Measurements from ENCODE around the gene FAM81A.
"Not testable (repeated sequence)": the region's sequence is repeated elsewhere in the genome, so short reads cannot be mapped to it uniquely, and the experiment has no call there.

The FAM81A gene

GRCh38 chr15:59428898-59429297 is 9.1 kb upstream of the FAM81A start:
- DNase-seq (ENCODE audit: low read depth in 2 of 2): not testable (repeated sequence)

- DNase-seq (ENCODE audit: low read depth in 2 of 2): no peak
Observed at GRCh38 chr15:59432389-59432788, 5.6 kb upstream of the FAM81A start.

GRCh38 chr15:59434481-59434880 is 3.5 kb upstream of the FAM81A start:
- DNase-seq (ENCODE audit: low read depth in 2 of 2): no peak

- no peak for DNase-seq (ENCODE audit: low read depth in 2 of 2)
Observed at GRCh38 chr15:59436774-59437141, 1.2 kb upstream of the FAM81A start.

GRCh38 chr15:59437142-59437816 is 707 bp upstream of the FAM81A start:
- DNase-seq (ENCODE audit: low read depth in 2 of 2): no peak

DNA sequence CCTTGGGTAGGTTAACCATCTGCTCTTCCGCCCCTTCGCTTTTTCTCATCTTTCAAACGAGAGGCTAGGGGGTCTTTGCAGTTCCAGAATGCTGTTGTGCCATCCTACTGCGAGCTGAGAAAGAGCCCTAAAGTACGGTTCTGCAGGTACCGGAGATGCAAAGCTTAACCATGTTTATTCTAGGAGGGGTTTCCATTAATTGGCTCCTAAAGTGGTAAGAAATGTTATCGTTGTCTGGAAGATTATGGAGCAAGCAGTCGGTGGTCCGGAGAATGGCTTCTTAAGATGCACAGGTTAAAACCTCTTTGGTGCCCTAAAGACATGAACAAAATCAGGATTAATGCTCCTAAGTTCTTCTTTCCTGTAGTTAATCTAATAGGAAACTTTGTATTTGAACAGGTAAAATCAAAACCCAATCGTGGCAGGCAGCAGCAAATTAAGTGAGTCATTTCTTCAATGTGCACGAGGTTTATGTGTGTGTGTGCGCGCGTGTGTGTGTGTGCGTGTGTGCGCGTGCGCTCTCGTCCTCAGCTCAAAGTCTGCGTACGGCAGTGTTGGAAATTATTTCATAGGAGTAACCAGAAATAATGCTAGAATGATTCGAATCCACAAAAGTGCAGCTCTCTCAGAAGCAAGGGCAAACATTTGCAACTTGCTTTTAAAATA is 772 bp downstream of the FAM81A start:
- no peak for DNase-seq (ENCODE audit: low read depth in 2 of 2)

DNA sequence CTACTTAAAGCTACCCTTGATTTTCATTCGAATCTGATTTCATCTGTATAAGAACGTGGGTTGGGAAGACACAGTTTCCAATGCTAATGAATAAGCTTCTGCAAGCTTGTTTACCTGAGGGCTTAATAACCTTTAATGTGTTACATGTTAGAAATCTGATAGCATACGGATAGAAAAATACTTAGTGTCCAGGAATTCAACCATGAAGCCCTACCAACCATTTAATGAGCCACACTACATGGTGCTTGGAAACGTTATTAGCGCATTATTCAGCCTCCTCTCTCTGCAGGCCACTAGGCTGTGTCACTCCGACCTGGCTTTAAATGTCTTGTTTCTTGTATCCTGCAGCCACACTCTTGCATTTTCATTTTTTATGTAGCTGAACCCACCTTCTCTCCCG is 1.6 kb downstream of the FAM81A start:
- no peak for DNase-seq (ENCODE audit: low read depth in 2 of 2)

- DNase-seq (ENCODE audit: low read depth in 2 of 2): no peak
Observed at GRCh38 chr15:59443341-59444072, 5.5 kb downstream of the FAM81A start.

DNA sequence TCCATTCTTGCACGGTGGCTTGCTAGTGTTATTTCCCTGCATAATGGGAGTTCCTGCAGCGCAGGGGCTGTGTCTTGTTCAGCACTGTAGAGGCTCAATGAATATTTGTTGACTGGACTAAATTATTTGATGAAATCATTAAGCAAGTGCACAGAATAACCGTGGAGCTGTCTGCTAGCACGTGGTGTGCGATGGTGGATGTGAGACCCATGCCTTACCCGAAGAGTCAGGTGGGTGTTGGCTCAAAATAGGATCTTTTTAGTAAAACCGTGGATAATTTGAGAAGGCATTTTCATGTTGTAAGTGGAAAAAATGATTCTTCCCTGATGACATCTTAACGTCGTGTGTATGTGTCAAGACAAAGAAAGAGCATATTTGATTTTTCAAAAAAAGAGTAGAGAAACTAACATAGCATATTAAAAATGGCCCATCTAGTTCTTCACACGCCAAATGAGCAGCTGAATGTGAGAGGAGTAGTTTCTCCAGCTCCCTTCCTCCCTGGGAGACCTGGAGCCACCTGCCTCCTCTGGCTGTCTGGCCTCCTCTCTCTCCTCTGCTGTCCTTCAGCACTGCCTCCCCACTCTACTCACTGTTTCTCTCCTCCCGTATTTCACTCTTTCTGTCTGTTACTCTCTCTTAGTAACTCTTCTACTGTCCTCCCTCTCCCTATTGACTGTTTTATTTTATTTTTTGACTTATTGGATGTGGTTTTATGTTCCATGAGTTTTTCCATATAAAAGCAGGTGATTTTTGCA is 6.3 kb downstream of the FAM81A start:
- DNase-seq (ENCODE audit: low read depth in 2 of 2): no peak

DNA sequence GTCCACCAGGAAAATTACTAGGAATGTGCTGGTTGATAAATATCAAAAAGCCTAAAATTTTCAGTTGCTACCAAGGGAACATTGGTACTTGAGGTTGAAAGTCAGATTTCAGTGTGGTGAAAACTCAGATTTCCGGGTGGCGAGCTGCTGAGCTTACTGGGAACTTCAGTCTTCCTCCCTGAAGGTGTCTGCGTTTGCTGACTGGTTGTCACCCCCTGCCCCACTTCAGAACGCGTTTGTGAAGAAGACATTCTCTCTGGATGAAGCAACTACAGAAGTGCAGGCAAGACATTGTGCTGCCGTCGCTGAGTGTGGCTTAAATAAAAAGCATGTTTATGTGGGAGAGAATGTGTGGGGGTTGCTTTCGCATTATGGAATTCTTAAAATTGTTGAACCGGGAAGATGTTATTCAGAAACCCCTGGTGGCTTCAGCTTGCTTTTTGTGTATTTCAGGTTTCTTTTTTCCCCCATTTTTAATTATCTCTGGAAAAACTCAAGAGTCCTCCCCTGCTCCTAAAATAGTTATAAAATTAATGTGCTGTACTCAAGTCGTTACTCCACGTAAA is 7.1 kb downstream of the FAM81A start:
- DNase-seq (ENCODE audit: low read depth in 2 of 2): no peak

- no peak for DNase-seq (ENCODE audit: low read depth in 2 of 2)
Observed at GRCh38 chr15:59446232-59446957, 8.4 kb downstream of the FAM81A start.

DNA sequence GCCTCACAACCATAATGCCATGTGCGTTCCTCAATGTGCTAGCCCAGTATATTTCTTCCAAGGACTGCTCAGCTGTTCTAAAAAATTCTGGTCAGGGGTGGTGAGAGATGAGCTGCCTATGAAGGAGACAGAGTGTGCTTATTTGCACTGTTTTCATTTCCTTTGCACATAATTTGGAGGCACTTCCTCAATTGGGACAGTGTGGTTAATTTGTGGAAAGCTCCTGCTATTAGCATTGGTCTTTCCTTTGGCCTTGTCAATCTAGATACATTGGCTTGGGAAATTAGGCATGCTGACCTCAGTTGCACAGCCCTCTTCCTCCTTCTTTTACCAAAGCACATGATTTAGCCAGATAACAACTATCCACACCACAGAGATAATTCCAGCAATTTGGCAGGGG is 9.4 kb downstream of the FAM81A start:
- no peak for DNase-seq (ENCODE audit: low read depth in 2 of 2)

DNA sequence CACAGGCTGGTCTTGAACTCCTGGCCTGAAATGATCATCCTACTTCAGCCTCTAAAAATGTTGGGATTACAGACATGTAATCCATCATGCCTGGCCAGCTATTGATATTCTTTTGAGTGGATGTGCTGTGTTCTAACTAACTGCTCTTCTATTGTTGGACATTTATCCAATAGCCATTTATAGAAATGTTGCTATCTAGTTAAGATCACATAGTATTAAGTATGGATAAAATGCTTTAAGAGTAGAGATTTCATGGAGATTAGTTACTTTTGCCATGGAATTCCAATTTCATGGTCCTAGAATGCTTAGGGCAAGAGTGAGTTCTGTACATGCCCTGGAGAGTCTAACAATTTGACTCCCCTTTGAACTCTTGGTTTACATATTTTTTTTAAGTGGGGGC is 10.9 kb downstream of the FAM81A start:
- no peak for DNase-seq (ENCODE audit: low read depth in 2 of 2)

DNA sequence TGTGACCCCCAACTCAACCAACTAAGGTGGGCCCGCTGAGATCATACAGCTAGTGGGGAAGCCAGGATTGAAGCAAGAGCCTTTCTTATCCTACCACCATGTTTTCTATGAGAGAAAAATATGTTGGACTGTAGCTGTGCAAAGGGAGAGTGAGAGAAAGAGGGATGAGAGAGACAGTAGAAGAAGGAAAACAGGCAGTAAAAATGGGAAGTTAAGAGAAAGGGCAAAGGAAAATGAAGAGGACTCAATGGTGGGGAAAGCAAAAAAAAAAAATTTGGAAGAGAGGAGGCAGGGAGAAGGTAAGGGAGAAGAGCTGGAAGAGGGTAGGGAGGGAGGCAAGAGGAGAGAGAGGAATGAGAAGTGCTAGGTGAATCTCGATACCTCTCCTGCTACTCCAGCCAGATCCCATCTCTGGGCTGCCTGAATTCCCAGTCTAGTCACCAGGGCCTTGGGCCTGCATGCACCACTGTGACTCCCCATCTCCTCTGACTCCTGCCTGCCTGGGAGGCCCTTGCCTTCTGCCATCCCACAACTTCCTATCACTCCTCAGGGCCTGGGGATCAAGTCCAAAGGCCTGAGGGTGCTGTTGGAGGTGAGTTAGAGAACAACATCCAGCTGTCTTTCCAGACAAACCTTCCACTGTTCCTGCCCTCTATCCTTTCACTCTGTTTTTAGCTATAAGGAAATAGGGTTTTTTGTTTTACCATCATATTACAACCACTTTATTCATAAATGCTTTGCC is 15.7 kb downstream of the FAM81A start:
- no peak for DNase-seq (ENCODE audit: low read depth in 2 of 2)

DNA sequence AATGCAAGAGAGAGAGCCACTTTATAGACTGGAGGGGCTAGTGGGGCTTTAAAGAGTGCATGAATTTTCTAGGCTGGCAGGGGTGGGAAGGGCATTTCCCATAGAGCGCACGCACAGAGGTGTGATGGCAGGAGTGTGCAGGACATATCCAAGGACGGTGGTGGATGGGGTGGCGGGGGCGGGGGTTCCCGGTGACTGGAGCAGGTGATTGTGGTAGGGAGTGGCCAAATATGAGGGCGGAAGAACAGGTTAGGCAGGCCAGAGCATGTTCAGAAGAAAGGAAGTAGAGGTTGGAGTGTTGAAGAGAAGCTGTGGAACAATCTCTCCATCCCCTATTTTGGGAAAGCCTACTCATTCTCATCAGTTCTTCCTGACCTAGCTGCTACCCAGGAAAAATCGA is 18.1 kb downstream of the FAM81A start:
- DNase-seq (ENCODE audit: low read depth in 2 of 2): no peak

- DNase-seq (ENCODE audit: low read depth in 2 of 2): no peak
Observed at GRCh38 chr15:59457103-59457502, 19.1 kb downstream of the FAM81A start.

DNA sequence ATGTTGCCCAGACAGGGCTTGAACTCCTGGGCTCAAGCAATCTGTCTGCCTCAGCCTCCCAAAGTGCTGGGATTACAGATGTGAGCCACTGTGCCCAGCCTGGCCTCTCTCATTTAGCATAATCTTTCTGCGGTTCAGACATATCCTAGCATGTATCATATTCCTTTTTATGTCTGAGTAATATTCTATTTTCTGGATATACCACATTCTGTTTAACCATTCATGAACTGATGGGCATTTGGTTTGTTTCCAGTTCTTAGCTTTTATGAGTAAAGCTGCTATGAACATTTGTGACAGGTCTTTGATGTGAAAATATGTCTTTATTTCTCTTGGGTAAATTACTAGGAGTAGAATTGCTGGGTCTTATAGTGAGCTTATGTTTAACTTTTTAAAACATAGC is 23.5 kb downstream of the FAM81A start:
- DNase-seq (ENCODE audit: low read depth in 2 of 2): no peak

DNA sequence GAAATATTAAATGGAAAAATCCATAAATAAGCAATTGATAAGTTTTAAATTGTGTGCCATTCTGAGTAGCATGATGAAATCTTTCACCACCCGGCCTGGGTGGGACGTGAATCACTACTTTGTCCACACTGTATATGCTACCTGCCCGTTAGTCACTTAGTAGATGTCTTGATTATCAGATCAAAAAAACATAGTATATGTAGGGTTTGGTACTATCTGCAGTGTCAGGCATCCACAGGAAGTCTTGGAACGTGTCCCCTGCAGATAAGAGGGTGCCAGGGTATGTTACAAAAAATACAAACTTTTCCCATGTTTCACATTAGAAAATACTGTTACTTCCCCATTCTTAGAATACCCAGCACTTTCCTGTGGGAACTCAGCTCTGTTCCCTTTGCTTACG is 35.2 kb downstream of the FAM81A start:
- DNase-seq (ENCODE audit: low read depth in 2 of 2): no peak

DNA sequence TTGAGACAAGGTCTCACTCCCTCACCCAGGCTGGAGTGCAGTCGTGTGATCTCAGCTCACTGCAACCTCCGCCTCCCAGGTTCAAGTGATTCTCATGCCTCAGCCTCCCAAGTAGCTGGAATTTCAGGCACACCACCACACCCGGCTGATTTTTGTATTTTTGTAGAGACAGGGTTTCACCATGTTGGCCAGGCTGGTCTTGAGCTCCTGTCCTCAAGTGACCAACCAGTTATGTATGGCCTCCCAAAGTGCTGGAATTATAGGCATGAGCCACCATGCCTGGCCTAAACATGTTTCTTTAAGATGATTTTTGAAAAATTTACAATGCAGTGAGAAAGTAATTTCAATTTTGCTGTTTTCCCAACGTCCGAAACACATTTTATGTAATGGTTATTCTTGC is 37.2 kb downstream of the FAM81A start:
- DNase-seq (ENCODE audit: low read depth in 2 of 2): not testable (repeated sequence)

- DNase-seq (ENCODE audit: low read depth in 2 of 2): no peak
Observed at GRCh38 chr15:59484399-59484798, 46.4 kb downstream of the FAM81A start.

DNA sequence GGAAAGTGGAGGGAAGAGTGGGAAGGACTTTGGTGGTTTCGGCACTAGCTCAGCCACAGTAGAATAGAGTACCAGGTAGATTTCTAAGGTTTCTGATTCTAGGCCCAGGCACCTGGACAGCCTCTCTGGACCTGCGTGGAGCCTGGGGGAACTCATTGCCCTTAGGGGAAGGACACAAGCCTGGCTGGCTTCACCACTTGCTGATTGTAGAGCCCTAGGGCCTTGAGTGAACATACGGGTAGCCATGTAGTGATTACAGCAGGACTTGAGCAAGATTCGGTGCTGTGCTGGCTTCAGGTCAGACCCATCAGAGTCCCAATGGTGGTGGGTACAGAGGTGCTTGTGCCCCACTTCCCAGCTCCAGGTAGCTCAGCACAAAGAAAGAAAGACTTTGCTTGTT is 47.0 kb downstream of the FAM81A start:
- DNase-seq (ENCODE audit: low read depth in 2 of 2): no peak
